Measurements from ENCODE around the gene ID4. TPM values are rescaled to one million over a fixed set of nuclear protein-coding genes. Genes with fewer than 3 reads are reported as not detected.
"Not testable (repeated sequence)": the region's sequence is repeated elsewhere in the genome, so short reads cannot be mapped to it uniquely, and the experiment has no call there.

ID4 gene
- total and polyA plus RNA-seq, 9 donors, result 2.9 to 9.0 (median 5.1) TPM

DNA sequence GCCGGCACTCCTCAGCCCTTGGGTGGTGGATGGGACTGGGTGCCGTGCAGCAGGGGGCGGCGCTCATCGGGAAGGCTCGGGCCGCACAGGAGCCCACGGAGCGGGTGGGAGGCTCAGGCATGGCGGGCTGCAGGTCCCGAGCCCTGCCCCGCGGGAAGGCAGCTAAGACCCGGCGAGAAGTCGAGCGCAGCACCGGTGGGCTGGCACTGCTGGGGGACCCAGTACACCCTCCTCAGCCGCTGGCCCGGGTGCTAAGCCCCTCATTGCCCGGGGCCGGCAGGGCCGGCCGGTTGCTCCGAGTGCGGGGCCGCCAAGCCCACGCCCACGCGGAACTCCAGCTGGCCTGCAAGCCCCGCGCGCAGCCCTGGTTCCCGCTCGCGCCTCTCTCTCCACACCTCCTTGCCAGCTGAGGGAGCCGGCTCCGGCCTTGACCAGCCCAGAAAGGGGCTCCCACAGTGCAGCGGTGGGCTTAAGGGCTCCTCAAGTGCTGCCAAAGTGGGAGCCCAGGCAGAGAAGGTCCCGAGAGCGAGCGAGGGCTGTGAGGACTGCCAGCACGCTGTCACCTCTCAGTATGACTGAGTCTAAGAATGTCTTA, 17.3 kb downstream of the ID4 start:
- not testable (repeated sequence) for H3K9me3 ChIP-seq (replicated peaks; ENCODE audit: control insufficient read depth, low read depth, low read length); H3K4me1 ChIP-seq (ENCODE audit: control insufficient read depth, insufficient read depth, low read length); H3K27me3 ChIP-seq (ENCODE audit: control insufficient read depth, insufficient read depth, low read length); DNase-seq; H3K36me3 ChIP-seq (ENCODE audit: control insufficient read depth, insufficient read depth, low read length); H3K27ac ChIP-seq (ENCODE audit: low read length); H3K4me3 ChIP-seq (ENCODE audit: low read length)
- 97% methylated on average over 28 of the region's 43 CpGs for WGBS (ENCODE audit: insufficient coverage)

DNA sequence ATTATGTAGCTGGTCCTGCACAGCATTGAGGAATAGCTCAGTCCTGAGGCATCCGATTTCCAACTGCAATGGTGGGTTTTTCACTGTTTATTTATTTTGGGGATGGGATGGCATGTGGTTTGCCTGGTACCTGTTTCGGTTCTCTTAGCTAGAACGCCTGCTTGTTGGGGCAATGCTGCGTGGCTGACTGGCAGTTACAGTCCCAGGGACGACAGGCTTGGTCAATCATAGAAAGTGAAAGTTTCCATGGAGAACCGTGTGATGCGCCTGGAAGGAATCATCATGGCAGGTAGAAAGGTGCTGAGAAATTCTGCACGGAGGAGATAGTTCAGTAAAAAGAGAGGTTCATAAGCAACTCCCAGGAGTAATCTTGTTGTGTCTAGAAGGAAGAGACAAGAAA, 18.4 kb downstream of the ID4 start:
- Histone ChIP-seq H3K27me3 (ENCODE audit: control insufficient read depth, insufficient read depth, low read length) (peaks cover 2% of the 10 kb centered on the region), H3K9me3 (replicated peaks; ENCODE audit: control insufficient read depth, low read depth, low read length) (no peaks in the 10 kb centered on the region), H3K27ac (ENCODE audit: low read length) (no peak overlapping the region), H3K36me3 (ENCODE audit: control insufficient read depth, insufficient read depth, low read length) (no peaks in the 10 kb centered on the region), H3K4me3 (ENCODE audit: low read length) (no peak overlapping the region), H3K4me1 (ENCODE audit: control insufficient read depth, insufficient read depth, low read length) (peaks cover 5% of the 10 kb centered on the region)
- 80% methylated on average over 8 of the region's 8 CpGs for WGBS (ENCODE audit: insufficient coverage)
- DNase-seq, result no peak

DNA sequence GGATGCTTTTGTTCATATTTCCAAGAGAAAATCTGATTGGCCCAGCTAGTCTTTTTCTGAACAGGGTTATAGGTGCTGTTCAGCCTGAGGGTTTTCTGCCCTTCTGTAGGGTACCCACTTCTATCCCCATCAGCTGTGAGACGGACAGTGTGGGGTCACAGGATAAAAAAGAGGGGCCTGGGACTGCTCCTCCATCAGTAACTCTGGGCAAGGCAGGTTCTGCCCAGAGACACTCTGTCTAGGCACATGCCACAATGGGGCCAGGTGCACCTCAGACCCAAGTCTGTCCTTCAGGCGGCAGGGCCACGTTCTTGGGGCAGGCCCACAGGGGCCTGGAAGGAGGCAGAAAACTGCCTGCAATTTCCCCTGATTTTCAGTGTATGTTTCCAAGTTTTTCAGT, 20.0 kb downstream of the ID4 start:
- Histone ChIP-seq H3K27me3 (ENCODE audit: control insufficient read depth, insufficient read depth, low read length) (no peaks in the 10 kb centered on the region), H3K27ac (ENCODE audit: low read length) (no peak overlapping the region), H3K9me3 (replicated peaks; ENCODE audit: control insufficient read depth, low read depth, low read length) (no peaks in the 10 kb centered on the region), H3K4me1 (ENCODE audit: control insufficient read depth, insufficient read depth, low read length) (no peaks in the 10 kb centered on the region), H3K36me3 (ENCODE audit: control insufficient read depth, insufficient read depth, low read length) (no peaks in the 10 kb centered on the region), H3K4me3 (ENCODE audit: low read length) (no peak overlapping the region)
- no peak for DNase-seq
- WGBS (ENCODE audit: insufficient coverage), result no CpG with 5 or more reads among the region's 3 CpGs

DNA sequence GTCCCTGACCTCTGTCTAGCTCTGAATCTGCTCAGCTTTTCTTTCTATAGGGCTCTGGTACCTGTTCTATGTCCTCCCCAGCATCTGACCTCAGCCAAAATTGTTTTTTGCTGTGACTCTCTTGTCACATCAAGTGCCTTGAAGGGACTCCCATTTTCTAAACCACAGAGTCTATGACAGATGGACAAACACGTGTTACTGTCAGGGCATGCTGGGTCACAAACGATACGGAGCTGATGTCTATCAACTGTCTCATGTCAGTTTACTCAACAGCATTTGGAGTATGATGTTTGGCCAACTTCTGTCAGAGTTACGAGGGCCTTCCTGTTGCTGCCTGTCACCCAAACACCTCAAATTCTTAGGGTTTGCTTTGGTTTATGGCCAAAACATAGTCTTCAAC, 20.5 kb downstream of the ID4 start:
- no peak for DNase-seq
- no peak overlapping the region for H3K4me3 ChIP-seq (ENCODE audit: low read length)
- no peaks in the 10 kb centered on the region for H3K9me3 ChIP-seq (replicated peaks; ENCODE audit: control insufficient read depth, low read depth, low read length)
- no peaks in the 10 kb centered on the region for H3K36me3 ChIP-seq (ENCODE audit: control insufficient read depth, insufficient read depth, low read length)
- H3K27me3 ChIP-seq (ENCODE audit: control insufficient read depth, insufficient read depth, low read length), result no peaks in the 10 kb centered on the region
- H3K27ac ChIP-seq (ENCODE audit: low read length), result no peak overlapping the region
- WGBS (ENCODE audit: insufficient coverage), result no CpG with 5 or more reads among the region's 4 CpGs
- H3K4me1 ChIP-seq (ENCODE audit: control insufficient read depth, insufficient read depth, low read length), result no peaks in the 10 kb centered on the region

DNA sequence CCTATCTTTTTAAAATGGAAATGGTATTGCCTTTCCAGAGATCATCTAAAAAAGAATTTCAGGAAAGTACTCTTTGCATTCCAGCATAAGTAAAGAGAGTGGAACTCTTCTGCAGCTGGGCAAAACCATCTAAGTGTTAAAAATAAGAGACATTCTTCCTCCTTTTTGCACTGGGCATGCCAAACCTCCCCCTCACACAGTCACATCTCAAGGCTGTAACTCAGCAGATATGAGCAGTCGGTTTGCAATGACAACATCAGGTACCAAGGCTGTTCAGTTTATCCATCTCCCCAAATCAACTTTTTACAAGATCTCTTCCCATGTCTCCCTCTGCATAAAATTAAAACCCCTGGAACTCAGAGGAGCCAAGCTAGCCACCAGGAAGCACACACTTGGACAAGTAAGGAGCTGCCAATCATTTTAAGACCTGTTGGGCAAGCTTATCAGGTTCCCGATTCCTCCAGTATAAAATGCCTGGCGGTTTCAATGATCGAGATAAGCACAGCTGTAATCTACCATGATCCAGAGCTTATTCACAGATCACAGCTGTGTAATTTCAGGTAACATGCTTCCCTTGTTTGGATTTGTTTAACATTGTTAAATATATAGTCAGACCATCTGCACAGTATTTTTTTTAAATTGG, 23.2 kb downstream of the ID4 start:
- Histone ChIP-seq H3K27ac (ENCODE audit: low read length) (no peak overlapping the region), H3K4me3 (ENCODE audit: low read length) (no peak overlapping the region), H3K9me3 (replicated peaks; ENCODE audit: control insufficient read depth, low read depth, low read length) (no peaks in the 10 kb centered on the region), H3K27me3 (ENCODE audit: control insufficient read depth, insufficient read depth, low read length) (no peaks in the 10 kb centered on the region), H3K36me3 (ENCODE audit: control insufficient read depth, insufficient read depth, low read length) (no peaks in the 10 kb centered on the region), H3K4me1 (ENCODE audit: control insufficient read depth, insufficient read depth, low read length) (no peaks in the 10 kb centered on the region)
- WGBS (ENCODE audit: insufficient coverage), result 63% methylated on average over 3 of the region's 4 CpGs
- DNase-seq, result no peak

DNA sequence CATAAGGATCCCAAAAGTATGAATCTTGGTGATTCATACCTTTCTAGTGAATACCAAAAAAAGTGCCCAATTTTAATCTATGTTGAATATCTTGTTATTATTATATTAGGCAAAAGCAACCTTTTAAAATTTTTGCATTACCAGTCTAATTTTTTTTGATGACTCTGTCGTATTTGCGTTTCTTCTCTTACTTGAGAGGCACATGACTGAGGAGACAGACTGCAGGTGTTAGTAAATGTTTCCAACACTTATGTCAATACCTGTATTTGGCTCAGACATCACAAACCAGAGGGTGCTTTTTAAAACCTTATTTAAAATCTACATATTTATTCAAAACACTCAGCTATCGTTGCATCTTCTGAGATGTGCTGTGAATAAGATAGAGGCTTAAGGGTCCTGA, 27.1 kb downstream of the ID4 start:
- H3K9me3 ChIP-seq (replicated peaks; ENCODE audit: control insufficient read depth, low read depth, low read length), result no peaks in the 10 kb centered on the region
- DNase-seq, result no peak
- no CpG with 5 or more reads among the region's 3 CpGs for WGBS (ENCODE audit: insufficient coverage)
- peaks cover 2% of the 10 kb centered on the region for H3K27me3 ChIP-seq (ENCODE audit: control insufficient read depth, insufficient read depth, low read length)
- no peaks in the 10 kb centered on the region for H3K4me1 ChIP-seq (ENCODE audit: control insufficient read depth, insufficient read depth, low read length)
- H3K36me3 ChIP-seq (ENCODE audit: control insufficient read depth, insufficient read depth, low read length), result no peaks in the 10 kb centered on the region
- no peak overlapping the region for H3K4me3 ChIP-seq (ENCODE audit: low read length)
- H3K27ac ChIP-seq (ENCODE audit: low read length), result no peak overlapping the region

DNA sequence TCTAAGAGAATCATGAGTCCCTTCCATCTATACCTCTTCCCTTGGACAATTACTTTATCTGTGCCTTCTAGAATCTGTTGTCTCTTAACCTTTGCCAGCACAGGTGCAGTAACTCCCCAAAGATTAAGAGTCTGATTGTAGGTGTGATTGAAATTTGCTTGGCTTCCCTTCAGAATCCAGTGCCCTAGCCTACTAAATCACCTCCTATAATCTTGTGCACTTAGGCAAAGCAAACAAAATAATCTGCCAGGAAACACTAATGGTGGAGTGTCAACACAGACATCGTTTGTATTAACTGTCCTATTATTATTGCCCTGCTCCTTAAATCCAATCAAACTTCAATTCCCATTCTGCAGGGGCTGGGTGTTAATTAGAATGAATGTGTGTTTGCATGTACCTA, 28.0 kb downstream of the ID4 start:
- WGBS (ENCODE audit: insufficient coverage), result no CpG with 5 or more reads among the region's 1 CpG
- H3K36me3 ChIP-seq (ENCODE audit: control insufficient read depth, insufficient read depth, low read length), result no peaks in the 10 kb centered on the region
- no peak overlapping the region for H3K27ac ChIP-seq (ENCODE audit: low read length)
- no peak for DNase-seq
- no peaks in the 10 kb centered on the region for H3K9me3 ChIP-seq (replicated peaks; ENCODE audit: control insufficient read depth, low read depth, low read length)
- H3K4me3 ChIP-seq (ENCODE audit: low read length), result no peak overlapping the region
- no peaks in the 10 kb centered on the region for H3K4me1 ChIP-seq (ENCODE audit: control insufficient read depth, insufficient read depth, low read length)
- peaks cover 2% of the 10 kb centered on the region for H3K27me3 ChIP-seq (ENCODE audit: control insufficient read depth, insufficient read depth, low read length)

DNA sequence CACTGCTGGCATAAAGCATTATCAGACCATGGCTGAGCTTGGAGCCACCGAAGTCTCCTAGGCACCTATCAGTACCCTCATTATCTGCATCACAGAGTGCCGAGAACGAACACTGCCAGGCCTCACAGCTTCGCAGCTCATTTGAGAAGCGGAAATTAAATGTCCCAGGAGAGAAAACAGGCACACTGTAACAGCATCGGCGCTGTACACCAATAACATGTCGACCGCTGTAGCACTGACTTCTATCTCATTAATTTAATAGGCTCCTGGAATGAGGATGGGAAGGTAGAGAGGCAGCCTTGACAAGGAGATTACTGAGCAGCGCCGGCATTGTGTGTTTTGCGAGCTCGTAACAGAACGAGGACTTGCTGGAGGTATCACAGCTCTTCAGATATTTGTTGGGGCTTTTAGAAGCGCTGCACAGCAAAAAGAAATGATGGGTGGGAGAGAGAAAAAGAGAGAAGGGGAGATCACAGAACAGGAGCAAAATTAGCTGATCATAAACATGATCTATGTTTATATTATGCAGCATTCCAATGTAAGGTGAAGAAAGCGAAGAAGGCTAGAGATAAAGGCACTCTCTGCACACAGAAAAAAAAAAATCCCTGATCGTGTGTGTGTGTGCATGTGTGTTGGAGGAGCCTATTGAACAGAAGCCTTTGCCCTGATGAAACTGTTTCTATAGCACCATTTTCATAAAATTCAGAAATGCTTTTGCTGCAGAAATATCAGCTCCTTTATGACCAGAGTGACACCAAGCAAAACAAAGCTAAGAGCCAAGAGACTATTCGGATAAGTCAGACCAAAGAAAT, 29.2 kb downstream of the ID4 start:
- Histone ChIP-seq H3K27ac (ENCODE audit: low read length) (no peak overlapping the region), H3K9me3 (replicated peaks; ENCODE audit: control insufficient read depth, low read depth, low read length) (no peaks in the 10 kb centered on the region), H3K4me3 (ENCODE audit: low read length) (no peak overlapping the region), H3K36me3 (ENCODE audit: control insufficient read depth, insufficient read depth, low read length) (no peaks in the 10 kb centered on the region), H3K4me1 (ENCODE audit: control insufficient read depth, insufficient read depth, low read length) (no peaks in the 10 kb centered on the region), H3K27me3 (ENCODE audit: control insufficient read depth, insufficient read depth, low read length) (peaks cover 2% of the 10 kb centered on the region)
- no peak for DNase-seq
- 46% methylated on average over 9 of the region's 18 CpGs for WGBS (ENCODE audit: insufficient coverage)

DNA sequence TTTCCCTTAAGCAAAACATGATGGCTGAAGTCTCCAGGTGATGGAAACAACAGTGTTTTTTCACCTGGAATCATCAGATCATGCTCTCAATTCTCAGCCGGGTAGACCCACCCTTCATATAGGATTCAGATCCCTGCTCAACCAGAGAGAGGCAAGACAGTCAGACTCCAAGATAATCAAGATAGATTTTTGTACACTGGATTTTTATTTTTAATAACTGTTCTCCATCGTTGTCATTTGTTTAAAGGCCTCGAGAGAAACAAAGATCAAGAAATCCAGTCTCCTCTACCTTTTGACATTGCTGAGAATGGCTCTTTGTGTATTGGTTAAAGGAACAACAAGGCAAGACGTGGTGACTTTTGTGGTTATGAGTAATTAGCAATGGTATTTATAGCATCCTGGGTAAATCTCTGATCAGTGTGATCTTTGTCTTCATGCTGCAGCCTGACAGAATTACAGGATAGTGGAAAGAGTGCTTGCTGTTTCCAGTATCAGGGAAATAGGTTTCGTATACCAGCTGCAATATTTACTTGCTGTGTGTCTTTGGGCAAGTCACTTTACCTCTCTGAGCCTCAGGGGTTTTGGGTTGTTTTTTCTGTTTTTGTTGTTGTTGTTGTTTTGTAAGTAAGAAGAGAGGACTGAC, 29.9 kb downstream of the ID4 start:
- 100% methylated on average over 1 of the region's 5 CpGs for WGBS (ENCODE audit: insufficient coverage)
- Histone ChIP-seq H3K4me3 (ENCODE audit: low read length) (no peak overlapping the region), H3K9me3 (replicated peaks; ENCODE audit: control insufficient read depth, low read depth, low read length) (no peaks in the 10 kb centered on the region), H3K4me1 (ENCODE audit: control insufficient read depth, insufficient read depth, low read length) (no peaks in the 10 kb centered on the region), H3K36me3 (ENCODE audit: control insufficient read depth, insufficient read depth, low read length) (no peaks in the 10 kb centered on the region), H3K27me3 (ENCODE audit: control insufficient read depth, insufficient read depth, low read length) (peaks cover 2% of the 10 kb centered on the region), H3K27ac (ENCODE audit: low read length) (no peak overlapping the region)
- no peak for DNase-seq

DNA sequence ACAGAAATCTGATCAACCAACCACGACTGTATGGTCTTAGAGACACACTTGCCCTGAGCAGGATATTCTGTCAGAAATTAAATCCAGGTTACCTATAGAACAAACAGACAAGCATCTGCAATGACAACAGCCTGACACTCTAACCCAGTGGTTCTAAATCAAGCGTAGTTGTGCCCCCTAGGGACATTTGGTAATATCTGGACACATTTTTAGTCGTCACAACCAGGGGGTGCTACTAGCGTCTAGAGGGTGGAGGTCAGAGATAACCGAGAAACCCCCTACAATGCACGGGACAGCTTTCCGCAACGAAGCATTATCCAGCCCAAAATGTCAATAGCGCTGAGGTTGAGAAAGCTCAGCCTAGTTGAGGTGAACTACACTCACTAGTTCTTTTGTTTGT, 32.3 kb downstream of the ID4 start:
- no peaks in the 10 kb centered on the region for H3K9me3 ChIP-seq (replicated peaks; ENCODE audit: control insufficient read depth, low read depth, low read length)
- no peak overlapping the region for H3K27ac ChIP-seq (ENCODE audit: low read length)
- peaks cover 2% of the 10 kb centered on the region for H3K27me3 ChIP-seq (ENCODE audit: control insufficient read depth, insufficient read depth, low read length)
- whole genome bisulfite sequencing (ENCODE audit: insufficient coverage), result 63% methylated on average over 4 of the region's 9 CpGs
- no peak for DNase-seq
- H3K36me3 ChIP-seq (ENCODE audit: control insufficient read depth, insufficient read depth, low read length), result no peaks in the 10 kb centered on the region
- no peaks in the 10 kb centered on the region for H3K4me1 ChIP-seq (ENCODE audit: control insufficient read depth, insufficient read depth, low read length)
- no peak overlapping the region for H3K4me3 ChIP-seq (ENCODE audit: low read length)
